ENCODE data around the gene C16orf90.

The C16orf90 gene

DNA sequence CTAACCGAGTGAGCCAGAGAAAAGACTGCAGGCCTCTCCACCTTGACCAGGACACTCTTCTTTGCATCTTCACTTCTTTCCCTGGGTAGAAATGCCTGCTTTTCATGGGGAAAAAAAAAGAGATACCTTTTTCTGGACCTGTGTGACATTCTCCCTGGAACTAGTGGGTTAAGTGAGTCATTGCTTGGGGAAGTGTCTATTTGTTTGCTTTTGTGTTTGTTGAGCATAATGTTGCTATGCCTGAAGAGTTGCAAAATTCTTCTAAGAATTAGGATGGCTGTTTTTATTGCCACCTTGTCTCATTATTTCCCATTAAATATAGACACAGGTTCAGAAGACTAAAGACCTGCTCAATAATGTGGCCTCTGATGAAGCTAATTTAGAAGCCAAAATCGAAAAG, 24.3 kb upstream of the C16orf90 start:
- Histone ChIP-seq H3K4me1 (ENCODE audit: low read length) (peaks cover 8% of the 10 kb centered on the region), H3K36me3 (replicated peaks; ENCODE audit: insufficient read depth, low read length) (no peaks in the 10 kb centered on the region), H3K9me3 (replicated peaks; ENCODE audit: insufficient read depth, low read length) (no peaks in the 10 kb centered on the region), H3K27me3 (replicated peaks; ENCODE audit: insufficient read depth, low read length) (no peaks in the 10 kb centered on the region), H3F3A (ENCODE audit: insufficient read depth, low read length) (no peaks in the 10 kb centered on the region; the same call in 1 of the 2 replicates), H3K27ac (ENCODE audit: low read length) (no peak overlapping the region), H3K4me3 (ENCODE audit: low read length) (no peak overlapping the region), H3K9me2 (replicated peaks; ENCODE audit: insufficient read depth, low read length) (no peaks in the 10 kb centered on the region), H4K20me1 (ENCODE audit: insufficient read depth, low read length) (no peaks in the 10 kb centered on the region), H2AFZ (ENCODE audit: low read length) (no peak overlapping the region), H3K4me2 (ENCODE audit: low read depth, low read length) (no peak overlapping the region), H3K9ac (ENCODE audit: low read length) (no peak overlapping the region), H3K79me2 (ENCODE audit: low read length) (no peaks in the 10 kb centered on the region)
- no peak for DNase-seq
- TF ChIP-seq, protein P1, sequence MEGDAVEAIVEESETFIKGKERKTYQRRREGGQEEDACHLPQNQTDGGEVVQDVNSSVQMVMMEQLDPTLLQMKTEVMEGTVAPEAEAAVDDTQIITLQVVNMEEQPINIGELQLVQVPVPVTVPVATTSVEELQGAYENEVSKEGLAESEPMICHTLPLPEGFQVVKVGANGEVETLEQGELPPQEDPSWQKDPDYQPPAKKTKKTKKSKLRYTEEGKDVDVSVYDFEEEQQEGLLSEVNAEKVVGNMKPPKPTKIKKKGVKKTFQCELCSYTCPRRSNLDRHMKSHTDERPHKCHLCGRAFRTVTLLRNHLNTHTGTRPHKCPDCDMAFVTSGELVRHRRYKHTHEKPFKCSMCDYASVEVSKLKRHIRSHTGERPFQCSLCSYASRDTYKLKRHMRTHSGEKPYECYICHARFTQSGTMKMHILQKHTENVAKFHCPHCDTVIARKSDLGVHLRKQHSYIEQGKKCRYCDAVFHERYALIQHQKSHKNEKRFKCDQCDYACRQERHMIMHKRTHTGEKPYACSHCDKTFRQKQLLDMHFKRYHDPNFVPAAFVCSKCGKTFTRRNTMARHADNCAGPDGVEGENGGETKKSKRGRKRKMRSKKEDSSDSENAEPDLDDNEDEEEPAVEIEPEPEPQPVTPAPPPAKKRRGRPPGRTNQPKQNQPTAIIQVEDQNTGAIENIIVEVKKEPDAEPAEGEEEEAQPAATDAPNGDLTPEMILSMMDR (IDR thresholded peaks at IDR 0.05; ENCODE audit: low read length) = no peak
- TF ChIP-seq EZH2phosphoT487 (IDR thresholded peaks at IDR 0.05; ENCODE audit: low read length) = no peak
- no peak for TF ChIP-seq EZH2 (optimal IDR thresholded peaks at IDR 0.05; ENCODE audit: low read depth, low read length)

DNA sequence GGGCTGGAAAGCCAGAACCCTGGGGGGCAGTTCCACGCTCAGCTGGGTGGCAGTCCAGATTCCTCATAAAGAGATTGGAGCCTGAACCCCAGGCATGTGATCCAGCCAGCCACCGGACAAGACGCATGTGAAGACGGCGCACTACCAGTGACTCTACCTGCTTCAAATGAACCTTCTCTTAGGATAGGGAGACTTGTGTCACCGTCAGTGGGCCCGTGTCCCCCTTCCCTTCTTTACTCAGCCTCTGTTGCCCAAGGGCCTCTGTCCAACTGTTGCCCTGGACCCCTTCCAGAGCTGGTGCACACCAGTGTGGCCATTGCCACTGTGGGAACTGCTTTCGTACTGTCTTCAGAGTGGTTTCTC, 23.7 kb upstream of the C16orf90 start:
- H3K36me3 ChIP-seq (replicated peaks; ENCODE audit: insufficient read depth, low read length) = no peaks in the 10 kb centered on the region
- peaks cover 3% of the 10 kb centered on the region for H3F3A ChIP-seq (ENCODE audit: insufficient read depth, low read length)
- no peak overlapping the region for H3K27ac ChIP-seq (ENCODE audit: low read length)

DNA sequence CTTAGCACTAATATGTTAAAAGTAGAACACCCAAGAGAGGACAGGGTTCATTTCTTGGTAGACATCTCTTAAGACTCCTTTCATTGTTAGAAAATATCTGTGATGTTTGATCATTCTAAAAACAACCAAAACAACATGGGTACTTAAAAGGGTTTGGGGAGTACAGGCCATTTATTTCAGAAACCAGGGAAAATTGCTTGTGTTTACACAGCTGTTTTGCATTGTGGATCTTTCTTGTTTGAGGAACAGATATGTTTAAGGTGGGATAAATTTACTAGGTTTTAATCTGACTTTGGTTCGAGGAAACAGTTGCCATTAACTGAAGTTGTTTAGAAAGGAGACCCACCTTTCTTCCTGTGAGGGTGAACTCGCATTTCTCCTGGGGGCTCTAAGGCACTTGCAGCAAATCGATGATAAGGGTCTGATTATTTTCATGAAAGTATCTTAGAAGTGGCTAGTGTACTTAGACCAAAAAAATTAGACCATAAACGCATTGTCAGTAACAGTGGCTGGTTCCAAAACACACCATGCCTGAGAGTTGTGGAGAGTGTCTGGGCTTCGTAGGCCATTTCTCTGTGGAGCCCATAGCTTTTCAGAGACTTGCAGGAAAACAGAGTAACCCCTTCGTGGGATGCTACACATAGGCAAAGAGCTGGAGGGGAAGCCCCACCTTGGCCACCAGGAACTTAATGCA, 23.1 kb upstream of the C16orf90 start:
- H3K4me3 ChIP-seq (ENCODE audit: low read length) = no peak overlapping the region
- H4K20me1 ChIP-seq (ENCODE audit: insufficient read depth, low read length) = no peaks in the 10 kb centered on the region
- H3K79me2 ChIP-seq (ENCODE audit: low read length) = no peaks in the 10 kb centered on the region
- no peaks in the 10 kb centered on the region for H3K9me3 ChIP-seq (replicated peaks; ENCODE audit: insufficient read depth, low read length)
- no peak overlapping the region for H3K9ac ChIP-seq (ENCODE audit: low read length)
- no peaks in the 10 kb centered on the region for H3K9me2 ChIP-seq (replicated peaks; ENCODE audit: insufficient read depth, low read length)
- peaks cover 8% of the 10 kb centered on the region for H3F3A ChIP-seq (ENCODE audit: insufficient read depth, low read length)
- H3K27ac ChIP-seq (ENCODE audit: low read length) = no peak overlapping the region
- no peaks in the 10 kb centered on the region for H3K27me3 ChIP-seq (replicated peaks; ENCODE audit: insufficient read depth, low read length)
- peaks cover 19% of the 10 kb centered on the region for H3K4me1 ChIP-seq (ENCODE audit: low read length)
- DNase-seq = no peak
- no peaks in the 10 kb centered on the region for H3K36me3 ChIP-seq (replicated peaks; ENCODE audit: insufficient read depth, low read length)
- no peak for TF ChIP-seq EZH2 (optimal IDR thresholded peaks at IDR 0.05; ENCODE audit: low read depth, low read length)
- no peak for TF ChIP-seq EZH2phosphoT487 (IDR thresholded peaks at IDR 0.05; ENCODE audit: low read length)
- TF ChIP-seq, protein P1 (IDR thresholded peaks at IDR 0.05; ENCODE audit: low read length) = no peak
- no peak overlapping the region for H3K4me2 ChIP-seq (ENCODE audit: low read depth, low read length)
- no peak overlapping the region for H2AFZ ChIP-seq (ENCODE audit: low read length)

More for the DNA sequence above, 23.7 kb upstream of the C16orf90 start:
- TF ChIP-seq, protein P1 (IDR thresholded peaks at IDR 0.05; ENCODE audit: low read length) = no peak
- TF ChIP-seq EZH2phosphoT487 (IDR thresholded peaks at IDR 0.05; ENCODE audit: low read length) (no peak), EZH2 (optimal IDR thresholded peaks at IDR 0.05; ENCODE audit: low read depth, low read length) (no peak)
- Histone ChIP-seq H3K79me2 (ENCODE audit: low read length) (no peaks in the 10 kb centered on the region), H3K9ac (ENCODE audit: low read length) (no peak overlapping the region), H3K4me3 (ENCODE audit: low read length) (no peak overlapping the region), H4K20me1 (ENCODE audit: insufficient read depth, low read length) (no peaks in the 10 kb centered on the region), H3K27me3 (replicated peaks; ENCODE audit: insufficient read depth, low read length) (no peaks in the 10 kb centered on the region), H3K9me2 (replicated peaks; ENCODE audit: insufficient read depth, low read length) (no peaks in the 10 kb centered on the region), H3K4me2 (ENCODE audit: low read depth, low read length) (no peak overlapping the region), H3K9me3 (replicated peaks; ENCODE audit: insufficient read depth, low read length) (no peaks in the 10 kb centered on the region), H3K4me1 (ENCODE audit: low read length) (peaks cover 14% of the 10 kb centered on the region), H2AFZ (ENCODE audit: low read length) (no peak overlapping the region)
- no peak for DNase-seq

Data from MM.1S (cell line).